Cardiac septum (tissue), 1 donor: ENCODE data around the gene SND1. TPM values are rescaled to one million over a fixed set of nuclear protein-coding genes. Genes with fewer than 3 reads are reported as not detected.

ENCODE experiments used
- DNase-seq: peaks from one replicate; pipeline ENCODE4 v3.0.0-alpha.2; 2020; ENCODE audit warnings: low spot score
- intact Hi-C: fragments of 100-400 bp; cut with DNase I; formaldehyde crosslinking; loops from one replicate; pipeline ENCODE4 v1.14.0; 2022
- total RNA-seq: library from RNA; stranded (reverse); fragmentation: NEBNext Ultra II Directional; extraction: Animal tissue kit (Norgen Biotek cat#: 25700); gene quantifications from one replicate; pipeline ENCODE4 v1.2.1, GENCODE V29; 2021
- donor health status: DM: no; HTN: no; CAD: no.

The SND1 gene
- total RNA-seq, 1 donor from 2014 or later, result 66.7 TPM

DNA sequence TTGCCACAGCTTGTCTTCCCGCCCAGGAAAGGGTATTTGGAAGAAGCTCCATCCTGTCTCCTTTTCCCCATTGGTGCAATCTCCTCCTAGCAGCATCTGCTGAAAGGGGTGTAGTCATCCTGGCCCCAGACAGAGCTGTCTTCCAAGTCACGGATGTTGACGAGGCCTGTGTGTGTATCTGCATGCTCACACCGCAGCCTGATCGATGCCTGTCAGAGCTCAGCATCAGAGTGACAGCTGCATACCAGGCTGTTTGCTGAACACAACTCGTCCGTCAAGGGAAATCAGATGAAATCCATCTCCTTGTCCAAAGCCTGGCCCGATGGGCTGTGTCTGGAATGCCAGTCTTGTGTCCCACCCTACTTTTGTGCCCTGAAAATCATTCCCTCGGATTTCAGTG is 400.4 kb downstream of the SND1 start:
- DNase-seq, result no peak
- intact Hi-C loops, result no loop called here

DNA sequence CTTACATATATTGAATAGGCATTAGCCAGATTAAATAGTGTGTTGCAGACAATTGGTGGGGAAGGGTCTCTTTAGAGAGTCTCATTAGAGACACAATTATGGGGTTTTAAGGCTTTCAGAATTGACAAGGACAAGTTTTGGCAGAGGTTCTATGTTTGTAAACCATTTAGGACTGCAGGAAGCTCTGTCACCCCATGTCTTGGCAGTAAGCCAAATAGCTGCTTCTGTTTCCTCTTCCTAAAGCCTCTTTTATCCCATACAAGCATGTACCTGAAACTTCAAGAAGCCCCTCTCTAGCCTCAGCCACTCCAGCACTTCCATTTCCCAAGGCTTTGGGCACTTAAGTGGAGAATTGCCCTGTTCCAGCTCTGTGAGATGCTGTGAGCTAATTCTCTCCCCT is 401.0 kb downstream of the SND1 start:
- no peak for DNase-seq
- intact Hi-C loops, result no loop called here

DNA sequence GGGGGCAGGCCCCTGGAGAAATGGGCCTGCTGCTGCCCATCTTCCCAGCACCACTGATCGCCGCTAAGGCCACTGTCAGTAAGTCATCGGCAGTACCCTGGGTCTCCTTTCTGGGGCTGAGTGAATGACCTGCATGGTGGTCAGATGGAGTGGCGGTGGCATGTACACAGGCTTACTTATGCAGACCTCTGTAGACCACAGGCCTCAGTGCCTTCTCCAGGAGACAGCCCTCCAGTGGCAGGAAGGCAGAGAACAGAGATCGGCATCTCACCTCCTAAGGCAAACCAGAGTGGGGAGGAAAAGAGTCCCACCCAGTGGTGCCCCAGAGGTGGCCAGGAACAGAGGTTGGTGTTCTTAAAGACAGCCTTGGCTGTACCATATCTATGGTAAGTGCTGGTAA is 402.0 kb downstream of the SND1 start:
- intact Hi-C loops, result no loop called here
- DNase-seq, result no peak

DNA sequence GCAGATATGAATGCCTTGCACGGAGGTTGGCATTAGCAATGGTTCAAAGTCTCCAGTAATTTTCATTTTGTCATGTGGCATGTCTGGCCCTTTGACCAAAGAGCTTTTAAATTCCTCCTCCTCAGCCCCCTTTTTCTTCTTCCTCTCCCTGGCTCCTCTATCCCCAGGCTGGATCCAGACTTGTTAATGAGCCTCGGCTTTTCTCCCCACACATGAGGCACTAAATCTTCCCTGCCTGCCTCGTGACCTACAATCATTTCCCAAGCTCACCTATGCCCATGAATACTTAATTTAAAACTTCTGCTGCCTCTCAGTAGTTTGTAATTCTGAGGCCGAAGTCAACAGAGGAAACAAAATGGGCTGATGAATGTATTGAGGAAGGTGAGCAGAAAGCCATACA is 402.5 kb downstream of the SND1 start:
- no peak for DNase-seq
- intact Hi-C loops, result no loop called here

DNA sequence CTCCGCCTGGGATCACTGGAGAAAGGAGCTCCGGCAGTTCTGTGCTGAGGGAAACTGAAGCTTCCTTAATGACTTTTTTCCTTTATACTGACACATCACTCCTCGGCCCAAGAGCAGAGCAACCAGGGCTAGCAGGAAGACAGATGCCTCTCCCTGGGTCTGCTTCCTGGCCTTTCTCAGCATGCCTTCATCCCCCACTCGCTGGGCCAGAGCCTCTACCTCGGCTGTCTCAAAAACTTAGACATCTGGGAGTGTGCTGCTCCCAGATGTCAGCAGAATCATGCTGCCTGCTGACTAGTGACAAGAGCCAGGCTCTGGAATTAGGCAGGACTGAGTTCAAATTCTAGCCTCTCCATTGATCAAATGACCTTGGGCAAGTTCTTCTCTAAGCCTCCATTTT is 403.6 kb downstream of the SND1 start:
- intact Hi-C loops, result no loop called here
- DNase-seq, result no peak

DNA sequence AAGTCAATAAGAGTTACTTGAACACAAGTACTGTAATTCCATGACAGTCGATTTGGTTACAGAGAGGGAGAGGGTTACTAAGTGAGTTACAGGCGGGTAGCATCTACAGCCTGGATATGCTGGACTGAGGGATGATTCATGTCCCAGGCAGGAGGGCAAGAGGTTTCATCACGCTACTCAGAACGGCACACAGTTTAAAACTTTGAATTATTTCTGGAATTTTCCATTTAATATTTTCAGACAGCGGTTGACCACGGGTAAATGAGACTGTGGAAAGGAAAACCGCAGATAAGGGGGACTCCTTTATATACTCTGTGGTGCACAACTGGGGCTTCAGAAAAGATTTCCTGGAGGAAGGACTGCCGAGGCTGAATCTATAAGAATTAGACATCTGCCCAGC is 404.9 kb downstream of the SND1 start:
- intact Hi-C loops, result no loop called here

DNA sequence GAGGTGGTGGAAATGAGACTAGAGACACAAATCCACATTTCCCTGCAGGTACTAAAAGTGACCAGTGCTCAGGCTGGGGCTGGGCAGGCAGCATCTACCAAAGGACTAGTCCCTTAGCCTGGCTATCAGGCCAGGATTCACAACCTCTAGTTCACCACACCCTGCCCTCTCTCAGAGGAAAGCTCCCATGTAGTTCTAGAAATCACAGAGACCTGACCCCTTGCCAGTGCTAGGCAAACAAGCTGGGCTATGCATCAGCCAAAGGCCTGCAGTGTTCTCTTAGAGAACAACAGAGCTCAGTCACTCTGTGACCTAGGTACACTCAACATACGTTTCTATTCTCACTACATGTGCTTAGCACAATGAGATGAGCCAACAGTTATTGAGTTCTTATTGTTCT is 405.9 kb downstream of the SND1 start:
- intact Hi-C loops, result no loop called here
- no peak for DNase-seq

More for the DNA sequence above, 404.9 kb downstream of the SND1 start:
- DNase-seq, result no peak

DNA sequence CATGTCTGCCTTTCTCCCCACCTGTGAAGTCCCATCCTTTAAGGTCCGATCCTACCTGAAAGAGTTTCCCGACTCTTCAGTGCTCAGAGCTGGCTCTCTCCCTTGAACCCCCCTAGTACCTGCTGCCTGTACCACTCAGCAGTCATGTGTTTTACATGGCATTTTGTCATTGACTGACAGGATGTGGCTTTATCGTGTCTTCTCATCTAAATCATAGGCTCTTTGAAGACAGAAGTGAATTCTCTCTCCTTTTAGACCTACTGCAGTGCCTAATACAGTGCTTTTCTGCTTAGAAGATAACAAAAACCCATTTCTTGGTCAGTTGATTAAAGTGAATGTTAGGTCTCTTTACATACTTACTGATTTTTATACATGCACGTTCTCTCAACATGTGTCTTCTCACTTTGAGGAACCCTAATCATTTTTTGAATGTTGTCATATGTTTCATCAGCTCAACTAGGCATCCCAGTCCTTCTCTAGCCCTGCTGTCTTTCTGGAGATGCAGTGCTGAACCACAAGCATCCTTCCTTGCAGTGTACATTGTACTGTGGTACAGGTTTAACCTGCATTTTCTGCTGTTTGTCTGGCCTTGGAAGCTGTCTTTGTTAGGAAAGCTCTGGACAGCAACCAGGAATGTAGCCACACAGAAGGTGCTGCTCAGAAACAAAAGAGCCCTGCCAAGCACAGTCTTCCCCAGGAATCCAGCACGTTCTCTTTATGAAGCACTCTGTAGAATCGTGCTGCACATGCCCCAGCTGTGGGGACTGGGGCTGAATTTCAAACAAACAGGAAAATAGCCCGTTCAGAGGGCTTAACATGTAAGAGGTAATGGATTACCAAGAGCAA is 407.4 kb downstream of the SND1 start:
- intact Hi-C loops, result no loop called here
- no peak for DNase-seq

DNA sequence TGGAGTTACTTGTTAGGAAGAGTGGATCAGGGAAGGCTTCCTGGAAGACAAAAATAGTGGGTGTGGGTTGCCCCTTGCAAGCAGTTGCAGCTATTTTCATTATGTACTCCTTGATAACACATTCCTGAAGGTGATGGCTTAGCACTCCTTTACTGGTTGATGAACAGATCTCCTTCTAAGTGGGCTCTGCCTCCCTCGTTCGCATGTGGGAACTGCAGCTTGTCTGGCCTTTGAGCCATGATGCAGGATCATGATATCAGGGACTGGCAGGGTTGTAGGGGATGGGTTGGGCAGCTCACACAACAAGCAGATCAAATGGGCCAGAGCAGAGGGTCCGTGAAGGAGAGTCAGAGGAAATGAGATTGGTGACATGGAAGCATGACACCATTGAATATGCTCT is 408.0 kb downstream of the SND1 start:
- intact Hi-C loops, result no loop called here

DNA sequence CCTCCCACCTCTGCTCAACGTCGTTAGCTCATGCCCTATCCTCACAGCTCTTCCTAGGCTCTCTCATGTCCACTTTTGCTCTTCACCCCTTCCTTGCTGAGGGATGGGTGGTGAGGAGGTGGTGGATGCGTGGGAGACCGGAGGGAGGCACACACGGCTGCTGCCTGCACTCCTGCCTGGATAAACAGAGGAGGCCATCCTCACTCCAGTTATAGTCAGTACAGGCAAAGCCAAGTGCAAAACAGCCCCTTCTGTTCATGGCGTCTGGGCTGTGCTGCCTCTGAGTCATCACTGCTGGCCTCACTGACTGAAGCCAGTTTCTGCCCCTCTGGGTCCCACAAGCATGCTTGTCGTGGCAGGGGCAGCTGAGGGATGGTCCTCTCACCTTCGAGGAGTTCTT is 411.1 kb downstream of the SND1 start:
- intact Hi-C loops, result no loop called here
- DNase-seq, result peak; percentile 71

More for the DNA sequence above, 408.0 kb downstream of the SND1 start:
- DNase-seq, result no peak

DNA sequence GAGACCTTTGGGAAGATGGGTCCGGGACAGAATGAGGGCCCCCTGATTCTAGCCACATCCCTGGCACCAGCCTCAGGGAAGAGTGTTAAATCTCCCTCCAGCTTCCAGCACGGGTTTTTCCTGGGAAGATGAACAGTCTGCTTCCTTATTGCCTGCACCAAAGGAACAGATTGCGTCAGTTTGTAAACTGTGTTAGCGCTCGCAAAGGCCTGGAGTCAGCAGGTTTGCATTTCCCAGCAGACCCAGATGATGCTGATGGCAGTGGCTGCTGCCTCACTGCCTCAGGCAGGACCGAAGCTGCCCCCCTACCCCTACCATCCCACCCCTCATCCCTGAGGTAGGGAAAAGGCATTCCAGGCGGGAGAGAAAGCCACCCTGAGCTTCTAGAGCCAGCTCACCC is 413.9 kb downstream of the SND1 start:
- intact Hi-C loops, result no loop called here

DNA sequence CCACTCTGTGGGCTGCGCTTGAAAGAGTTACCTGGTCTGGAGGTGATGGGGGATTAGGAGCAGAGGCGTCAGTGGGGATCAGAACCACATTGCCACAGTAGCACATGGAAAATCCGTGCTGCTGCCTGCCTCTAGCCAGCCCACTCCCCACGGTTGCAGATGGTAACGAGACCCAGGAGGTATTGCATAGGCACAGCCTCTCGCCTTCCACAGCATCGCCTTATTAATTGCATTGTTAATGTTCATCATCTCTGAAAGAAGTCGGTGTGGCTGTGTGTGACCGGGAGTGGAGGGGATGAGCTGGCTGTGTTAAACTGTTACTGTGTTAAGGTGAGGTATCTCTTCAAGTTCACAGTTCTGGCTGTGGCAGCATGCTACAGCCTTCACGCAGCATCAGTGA is 414.4 kb downstream of the SND1 start:
- DNase-seq, result no peak
- intact Hi-C loops, result no loop called here

More for the DNA sequence above, 413.9 kb downstream of the SND1 start:
- DNase-seq, result no peak

DNA sequence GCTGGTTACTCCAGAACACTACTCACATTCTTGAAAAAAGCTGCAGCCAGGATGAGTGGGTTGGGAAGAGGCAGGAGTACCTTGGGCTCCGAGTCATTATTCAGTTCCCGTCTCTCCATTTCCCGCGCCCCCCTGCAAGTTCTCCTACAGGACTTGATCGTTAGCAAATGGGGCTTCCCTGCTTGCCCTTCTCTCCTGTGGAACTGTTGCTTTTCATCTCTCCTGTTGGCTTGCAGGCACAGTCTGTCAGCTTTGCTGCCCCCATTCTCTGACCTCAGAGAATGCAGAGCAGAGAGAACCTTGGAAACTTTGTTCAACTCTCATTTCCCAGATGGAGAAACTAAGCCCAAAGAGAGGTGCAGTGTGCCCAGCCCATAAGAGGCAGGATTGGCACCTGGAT is 414.9 kb downstream of the SND1 start:
- intact Hi-C loops, result no loop called here
- DNase-seq, result no peak

DNA sequence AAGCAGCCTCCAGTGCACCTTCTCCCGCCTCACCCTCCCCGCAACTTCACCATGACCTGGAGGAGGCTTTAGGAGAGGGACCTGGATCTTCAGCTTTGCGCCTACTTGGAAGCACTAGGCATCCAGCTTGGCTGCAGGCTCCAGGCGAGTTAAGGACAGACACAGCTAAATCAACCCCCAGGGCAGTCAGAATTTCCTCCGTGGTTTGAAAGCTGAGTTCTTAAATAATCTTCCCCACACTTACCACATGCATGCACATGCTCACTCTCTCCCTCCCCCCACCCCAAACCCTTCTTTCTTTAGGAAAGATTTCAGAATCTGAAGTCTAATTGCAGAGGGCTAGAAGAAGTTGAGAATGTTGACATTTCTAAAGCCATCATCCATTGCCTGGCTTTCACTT is 416.0 kb downstream of the SND1 start:
- intact Hi-C loops, result no loop called here

DNA sequence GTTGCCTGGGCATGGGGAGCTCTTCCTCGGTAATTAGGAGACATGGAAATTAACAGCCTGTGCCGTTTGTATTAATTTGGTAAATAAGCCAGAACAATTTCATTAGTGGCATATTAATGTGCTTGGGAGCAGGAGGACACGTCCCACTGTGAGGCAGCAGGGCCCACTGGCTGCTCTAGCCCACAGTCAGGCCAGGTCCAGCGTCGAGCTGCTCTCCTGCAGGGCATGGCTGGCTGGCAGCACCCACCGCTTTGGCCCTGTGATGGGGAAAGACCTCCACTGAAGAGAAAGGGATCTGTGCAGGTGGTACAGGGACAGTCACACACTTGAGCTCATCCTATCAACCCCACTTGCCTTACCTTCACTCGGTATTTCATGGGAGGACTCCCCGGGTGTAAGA is 416.8 kb downstream of the SND1 start:
- intact Hi-C loops, result no loop called here
- DNase-seq, result no peak

More for the DNA sequence above, 416.0 kb downstream of the SND1 start:
- no peak for DNase-seq

DNA sequence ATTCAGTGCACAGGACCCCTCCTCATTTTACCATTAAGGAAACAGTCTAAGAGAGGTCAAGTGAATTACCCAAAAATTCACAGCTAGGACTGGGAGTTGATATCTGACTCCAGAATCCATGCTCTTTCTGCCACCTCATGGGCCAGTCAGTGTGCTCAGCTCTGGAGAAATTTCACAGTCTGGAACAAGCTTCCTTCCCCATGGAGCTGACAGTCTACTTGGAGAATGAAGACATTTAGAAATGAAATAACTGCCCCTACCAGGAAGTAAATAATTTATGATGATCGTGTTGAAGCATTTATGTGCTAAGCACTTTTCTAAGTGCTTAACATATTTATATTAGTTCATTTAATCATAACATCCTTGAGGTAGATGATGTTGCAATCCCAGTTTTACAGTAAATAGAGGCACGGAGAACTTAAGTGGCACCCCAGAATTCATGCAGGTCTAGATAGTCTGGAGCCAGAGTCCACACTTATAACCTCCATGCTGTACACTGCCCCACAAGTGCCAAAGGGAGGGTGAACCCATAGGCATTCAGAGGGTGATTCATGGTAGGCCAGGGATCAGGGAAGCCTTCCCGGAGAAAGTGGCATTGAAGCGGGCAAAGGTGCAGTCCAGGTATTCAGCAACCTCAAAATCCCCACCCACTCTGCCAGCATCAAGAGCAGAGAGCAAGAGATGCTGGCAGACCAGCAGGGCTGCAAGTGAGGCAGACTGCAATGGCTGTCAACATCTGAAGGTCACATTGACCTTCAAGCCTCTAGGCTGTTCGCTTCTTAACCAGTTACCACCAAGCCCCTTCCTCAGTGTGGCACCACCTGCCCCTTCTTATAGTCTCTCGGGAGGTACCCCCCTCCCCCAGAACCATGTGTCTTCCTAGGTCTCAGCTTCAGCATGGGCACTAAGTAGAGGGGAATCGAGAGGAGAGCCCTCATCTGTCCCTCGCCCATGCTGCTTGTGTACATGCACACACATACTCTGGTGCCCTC is 417.7 kb downstream of the SND1 start:
- DNase-seq, result no peak
- intact Hi-C loops, result no loop called here

DNA sequence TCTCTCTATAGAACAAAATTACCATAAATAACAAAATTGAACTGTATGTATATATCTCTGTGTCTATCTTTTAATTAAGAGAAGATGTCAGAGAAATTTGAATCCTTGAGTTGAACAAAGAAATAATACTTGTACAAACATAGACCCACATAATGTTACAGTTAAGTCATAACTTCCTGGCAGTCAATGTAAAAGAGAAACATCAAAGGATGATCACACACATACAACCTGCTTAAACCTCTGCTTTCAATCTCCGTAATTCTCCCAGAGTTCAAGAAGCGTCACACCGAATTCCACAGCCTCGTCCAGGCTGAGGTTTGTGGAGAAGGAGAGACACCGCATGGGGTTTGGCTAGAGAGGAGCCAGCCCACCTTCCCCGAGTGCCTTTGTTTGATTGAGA is 419.4 kb downstream of the SND1 start:
- intact Hi-C loops, result no loop called here
- DNase-seq, result no peak

DNA sequence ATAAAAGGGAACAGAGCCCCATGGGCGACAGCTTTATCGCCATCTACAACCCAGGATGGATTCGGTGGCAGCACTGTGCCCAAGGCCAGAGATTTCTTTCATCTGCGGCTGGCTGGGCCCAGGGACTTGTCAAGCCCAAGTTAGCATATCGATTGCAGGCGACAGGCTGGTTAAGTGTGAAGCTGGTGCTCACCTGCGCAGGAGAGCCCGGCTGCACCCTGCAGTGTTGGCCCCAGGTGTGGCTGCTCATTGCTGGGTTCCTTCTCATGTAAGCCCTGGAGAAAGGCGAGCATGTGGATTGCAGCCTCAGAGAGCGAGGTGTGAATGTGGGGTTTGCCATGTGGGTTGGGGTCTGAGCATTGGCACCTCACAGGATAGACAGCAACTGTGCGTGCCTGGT is 419.8 kb downstream of the SND1 start:
- intact Hi-C loops, result no loop called here
- no peak for DNase-seq

DNA sequence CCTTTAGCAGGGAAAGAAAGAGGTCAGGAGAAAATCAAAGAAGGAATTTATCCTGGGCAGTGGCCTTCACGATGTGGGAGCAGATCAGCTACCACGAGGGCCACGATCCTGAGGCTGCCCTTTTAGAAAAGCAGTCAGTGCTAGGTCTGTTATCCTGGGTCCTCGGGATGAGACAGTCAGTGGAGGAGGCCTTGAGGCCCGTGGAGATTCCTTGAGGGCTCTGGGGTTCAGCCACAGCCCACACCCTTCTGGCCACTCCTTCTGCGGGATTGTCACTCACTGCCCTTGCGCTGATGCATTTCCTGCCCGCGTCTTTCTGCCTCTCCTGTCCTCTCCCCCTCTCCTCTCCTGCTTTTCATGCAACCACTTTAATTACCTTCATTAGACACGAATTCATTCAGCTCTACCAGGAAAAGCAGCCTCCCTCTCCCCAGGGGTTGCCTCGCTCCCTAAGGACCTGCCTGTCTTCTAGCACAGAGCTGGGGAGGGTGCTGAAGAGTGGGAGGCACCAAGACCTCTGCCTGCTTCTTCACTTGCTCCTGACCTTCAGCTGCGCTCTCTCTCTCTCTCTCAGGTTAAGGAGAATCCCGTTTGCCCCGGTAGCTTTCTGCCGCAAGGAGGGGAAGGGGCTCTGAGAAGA is 421.8 kb downstream of the SND1 start:
- intact Hi-C loops, result no loop called here
- DNase-seq, result no peak

DNA sequence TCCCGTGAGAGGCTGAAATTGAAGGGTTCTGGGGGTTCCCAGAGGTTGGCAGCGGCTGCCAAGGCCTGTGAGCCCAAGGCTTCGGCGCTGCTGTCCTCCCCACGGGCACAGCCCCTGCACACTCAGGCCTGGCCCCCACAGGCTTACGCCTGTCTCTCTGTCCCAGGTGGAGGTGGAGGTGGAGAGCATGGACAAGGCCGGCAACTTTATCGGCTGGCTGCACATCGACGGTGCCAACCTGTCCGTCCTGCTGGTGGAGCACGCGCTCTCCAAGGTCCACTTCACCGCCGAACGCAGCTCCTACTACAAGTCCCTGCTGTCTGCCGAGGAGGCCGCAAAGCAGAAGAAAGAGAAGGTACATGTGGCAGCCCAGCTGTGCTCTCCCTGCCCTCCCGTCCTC is 422.3 kb downstream of the SND1 start:
- no peak for DNase-seq
- intact Hi-C loops, result no loop called here
